ENCODE measurements around the gene NOL3.

DNA sequence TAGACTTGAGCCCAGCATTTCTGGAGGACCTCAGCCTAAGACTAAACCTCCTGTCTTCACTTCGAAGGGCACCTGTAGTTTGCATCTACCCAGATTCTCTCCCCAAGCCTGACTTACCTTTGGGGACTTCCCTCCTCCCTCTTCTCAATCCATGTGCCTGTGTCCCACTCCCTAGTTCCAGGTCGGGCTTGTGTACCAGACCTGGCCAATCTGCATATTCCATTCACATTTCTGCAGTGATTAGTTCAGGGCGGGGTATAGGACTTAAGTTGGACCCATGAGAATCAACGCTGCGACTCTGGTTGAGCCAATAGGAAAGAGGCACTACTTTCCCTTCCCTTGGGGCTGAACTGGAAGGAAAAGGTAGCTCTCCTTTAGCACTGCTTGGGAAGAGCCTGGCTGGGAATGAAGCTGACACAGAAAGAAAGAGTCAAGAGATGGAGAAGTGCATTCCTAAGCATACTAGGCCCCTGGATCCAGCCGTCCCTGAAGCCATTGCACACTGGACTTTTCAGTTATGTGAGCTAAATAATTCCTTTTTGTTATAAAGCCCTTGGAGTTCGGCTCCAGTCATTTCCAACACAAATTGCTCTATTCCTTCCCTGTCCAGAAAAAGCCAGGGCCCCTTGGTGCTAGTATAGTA, 13.1 kb upstream of the NOL3 start:
- TF ChIP-seq POLR2A (IDR thresholded peaks at IDR 0.05) (no peak), CTCF (IDR thresholded peaks at IDR 0.05) (no peak)

All from right lobe of liver (tissue), 4 donors.